ENCODE data around the gene MRPS11. TPM values are rescaled to one million over a fixed set of nuclear protein-coding genes. Genes with fewer than 3 reads are reported as not detected.

The MRPS11 gene
- total RNA-seq, 2 donors from 2014 or later, result 35.7 to 36.4 TPM

- H3K27ac ChIP-seq, result no peak overlapping the region
- H3K9me3 ChIP-seq, result no peaks in the 10 kb centered on the region
- no peaks in the 10 kb centered on the region for H3K4me1 ChIP-seq (replicated peaks)
- H3K36me3 ChIP-seq, result no peaks in the 10 kb centered on the region
- no peaks in the 10 kb centered on the region for H3K27me3 ChIP-seq (replicated peaks; ENCODE audit: insufficient read depth)
- WGBS, result 84% methylated on average over 5 of the region's 5 CpGs
- TF ChIP-seq POLR2AphosphoS5 (IDR thresholded peaks at IDR 0.05) (no peak), POLR2A (IDR thresholded peaks at IDR 0.05) (no peak), CTCF (IDR thresholded peaks at IDR 0.05) (no peak)
- DNase-seq (ENCODE audit: low spot score), result no peak
- intact Hi-C loops (cut with DNase I), result no loop called here
- no peak overlapping the region for H3K4me3 ChIP-seq
Measured at GRCh38 chr15:88448991-88449461, 18.5 kb upstream of the MRPS11 start.

GRCh38 chr15:88449581-88449980, 17.9 kb upstream of the MRPS11 start:
- H3K9me3 ChIP-seq, result no peaks in the 10 kb centered on the region
- intact Hi-C loops (cut with DNase I), result no loop called here
- DNase-seq (ENCODE audit: low spot score), result no peak
- H3K4me1 ChIP-seq (replicated peaks), result no peaks in the 10 kb centered on the region
- TF ChIP-seq CTCF (IDR thresholded peaks at IDR 0.05), result no peak
- no peaks in the 10 kb centered on the region for H3K36me3 ChIP-seq
- no peaks in the 10 kb centered on the region for H3K27me3 ChIP-seq (replicated peaks; ENCODE audit: insufficient read depth)
- 89% methylated on average over 8 of the region's 8 CpGs for WGBS
- H3K27ac ChIP-seq, result no peak overlapping the region
- no peak overlapping the region for H3K4me3 ChIP-seq

- Histone ChIP-seq H3K9me3 (no peaks in the 10 kb centered on the region), H3K27me3 (replicated peaks; ENCODE audit: insufficient read depth) (no peaks in the 10 kb centered on the region), H3K4me3 (no peak overlapping the region), H3K36me3 (no peaks in the 10 kb centered on the region), H3K27ac (no peak overlapping the region), H3K4me1 (replicated peaks) (no peaks in the 10 kb centered on the region)
- peak; percentile 27 for DNase-seq (ENCODE audit: low spot score)
- WGBS, result 5% methylated on average over 12 of the region's 12 CpGs
- TF ChIP-seq CTCF (IDR thresholded peaks at IDR 0.05) (peak in 3 of 4 experiments; percentile 46 to 67 (median 63)), POLR2AphosphoS5 (IDR thresholded peaks at IDR 0.05) (no peak)
- intact Hi-C loops (cut with DNase I), result no loop called here
Measured at GRCh38 chr15:88450125-88450798, 17.2 kb upstream of the MRPS11 start.

GRCh38 chr15:88453651-88454050, 13.9 kb upstream of the MRPS11 start:
- Histone ChIP-seq H3K4me3 (no peak overlapping the region), H3K4me1 (replicated peaks) (no peaks in the 10 kb centered on the region), H3K36me3 (no peaks in the 10 kb centered on the region), H3K27ac (no peak overlapping the region), H3K9me3 (no peaks in the 10 kb centered on the region), H3K27me3 (replicated peaks; ENCODE audit: insufficient read depth) (no peaks in the 10 kb centered on the region)
- 21% methylated on average over 1 of the region's 1 CpG for WGBS
- intact Hi-C loops (cut with DNase I), result no loop called here
- TF ChIP-seq CTCF (IDR thresholded peaks at IDR 0.05) (no peak), POLR2A (IDR thresholded peaks at IDR 0.05) (no peak), POLR2AphosphoS5 (IDR thresholded peaks at IDR 0.05) (no peak)
- no peak for DNase-seq (ENCODE audit: low spot score)

- no peak overlapping the region for H3K4me3 ChIP-seq
- no peaks in the 10 kb centered on the region for H3K27me3 ChIP-seq (replicated peaks; ENCODE audit: insufficient read depth)
- WGBS, result 57% methylated on average over 1 of the region's 1 CpG
- intact Hi-C loops (cut with DNase I), result no loop called here
- DNase-seq (ENCODE audit: low spot score), result no peak
- H3K4me1 ChIP-seq (replicated peaks), result no peaks in the 10 kb centered on the region
- no peaks in the 10 kb centered on the region for H3K9me3 ChIP-seq
- H3K36me3 ChIP-seq, result no peaks in the 10 kb centered on the region
- no peak overlapping the region for H3K27ac ChIP-seq
- TF ChIP-seq POLR2A (IDR thresholded peaks at IDR 0.05) (no peak), POLR2AphosphoS5 (IDR thresholded peaks at IDR 0.05) (no peak), CTCF (IDR thresholded peaks at IDR 0.05) (no peak)
Measured at GRCh38 chr15:88454236-88454635, 13.3 kb upstream of the MRPS11 start.

All from prostate gland (tissue), 2 donors.